ENCODE results near the gene PUSL1. TPM values are rescaled to one million over a fixed set of nuclear protein-coding genes. Genes with fewer than 3 reads are reported as not detected.
"Not testable (repeated sequence)": the region's sequence is repeated elsewhere in the genome, so short reads cannot be mapped to it uniquely, and the experiment has no call there.

PUSL1 gene
- polyA plus RNA-seq, 1 donor, result 7.0 TPM

GRCh38 chr1:1310476-1311053 lies 2.2 kb downstream of the PUSL1 start:
- no peak for DNase-seq

- DNase-seq, result no peak
Measured at GRCh38 chr1:1311107-1312104, 3.0 kb downstream of the PUSL1 start.

- DNase-seq, result no peak
Measured at GRCh38 chr1:1312450-1313314, 4.3 kb downstream of the PUSL1 start.

- DNase-seq, result no peak
Measured at GRCh38 chr1:1313500-1314236, 5.3 kb downstream of the PUSL1 start.

- no peak for DNase-seq
Measured at GRCh38 chr1:1314237-1314586, 5.8 kb downstream of the PUSL1 start.

- no peak for DNase-seq
Measured at GRCh38 chr1:1314678-1315335, 6.4 kb downstream of the PUSL1 start.

GRCh38 chr1:1315435-1315954 lies 7.1 kb downstream of the PUSL1 start:
- DNase-seq, result no peak

GRCh38 chr1:1316199-1316598 lies 7.8 kb downstream of the PUSL1 start:
- not testable (repeated sequence) for DNase-seq

GRCh38 chr1:1317420-1317819 lies 9.0 kb downstream of the PUSL1 start:
- DNase-seq, result no peak

- peak; percentile 66 for DNase-seq
Measured at GRCh38 chr1:1318131-1318652, 9.8 kb downstream of the PUSL1 start.

GRCh38 chr1:1318777-1319645 lies 10.6 kb downstream of the PUSL1 start:
- DNase-seq, result no peak

- DNase-seq, result no peak
Measured at GRCh38 chr1:1319646-1319941, 11.2 kb downstream of the PUSL1 start.

- no peak for DNase-seq
Measured at GRCh38 chr1:1320666-1321448, 12.5 kb downstream of the PUSL1 start.

GRCh38 chr1:1321477-1321876 lies 13.1 kb downstream of the PUSL1 start:
- no peak for DNase-seq

- no peak for DNase-seq
Measured at GRCh38 chr1:1322418-1322817, 14.0 kb downstream of the PUSL1 start.

GRCh38 chr1:1322952-1323351 lies 14.6 kb downstream of the PUSL1 start:
- no peak for DNase-seq

GRCh38 chr1:1324084-1324523 lies 15.7 kb downstream of the PUSL1 start:
- no peak for DNase-seq

GRCh38 chr1:1324524-1325287 lies 16.3 kb downstream of the PUSL1 start, which contains the start of the genes CPTP and INTS11:
CPTP (plus strand) TSS chr1:1324802; CDS start chr1:1326911, 2,109 bp downstream.
INTS11 (minus strand) TSS chr1:1324660; CDS start chr1:1324608, 52 bp downstream.
- DNase-seq, result peak; percentile 92
